ENCODE results near the gene TMEM69.
A peak's percentile ranks its signal among the peaks of the same experiment; 100 is the strongest.

Gene TMEM69

DNA sequence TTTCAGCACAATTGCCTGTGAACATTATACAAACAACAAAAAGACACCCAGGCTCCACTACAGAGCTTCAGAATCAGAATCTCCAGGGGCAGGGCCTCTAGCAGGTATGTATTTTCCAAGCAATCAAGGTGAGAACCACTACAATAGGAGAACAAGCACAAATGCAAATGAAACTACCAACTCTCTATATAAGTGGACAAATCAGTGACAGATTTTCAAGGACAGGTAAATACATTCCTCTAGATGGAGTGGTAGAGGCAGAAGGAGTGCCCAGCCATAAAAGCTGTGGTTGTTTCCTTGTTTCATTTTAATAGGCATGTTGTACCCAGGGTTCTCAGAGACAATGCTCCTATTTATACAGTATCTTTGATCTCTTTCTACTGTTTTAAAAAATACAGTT is 44.0 kb upstream of the TMEM69 start:
- H3K4me2 ChIP-seq (ENCODE audit: low read length): no peak overlapping the region

GRCh38 chr1:45644661-45645060 is 43.3 kb upstream of the TMEM69 start:
- Histone ChIP-seq H3K27me3 (ENCODE audit: insufficient read depth, low read length) (no peaks in the 10 kb centered on the region), H3K9me3 (ENCODE audit: low read length) (no peaks in the 10 kb centered on the region), H3K4me3 (ENCODE audit: low read depth, low read length, poor library complexity, severe bottlenecking) (no peak overlapping the region), H3K9ac (ENCODE audit: low read length) (no peak overlapping the region), H3K27ac (ENCODE audit: low read depth, low read length, poor library complexity, severe bottlenecking) (peak overlapping the region; percentile 46), H3K79me2 (ENCODE audit: insufficient read depth, low read length) (no peaks in the 10 kb centered on the region; the same call in none of the 2 replicates), H4K20me1 (ENCODE audit: insufficient read depth, low read length) (no peaks in the 10 kb centered on the region), H3K36me3 (ENCODE audit: insufficient read depth, low read length) (peaks cover 80% of the 10 kb centered on the region), H2AFZ (ENCODE audit: low read length) (no peak overlapping the region), H3K4me2 (ENCODE audit: low read length) (no peak overlapping the region), H3K9me2 (ENCODE audit: low read depth, low read length) (no peaks in the 10 kb centered on the region), H3K4me1 (ENCODE audit: insufficient read depth, low read length, severe bottlenecking) (peaks cover 20% of the 10 kb centered on the region), H3F3A (ENCODE audit: insufficient read depth, low read length) (no peaks in the 10 kb centered on the region)
- TF ChIP-seq EZH2 (IDR thresholded peaks at IDR 0.05; ENCODE audit: borderline replicate concordance, low read length): no peak
- no peak for TF ChIP-seq CTCF (IDR thresholded peaks at IDR 0.05; ENCODE audit: low read length)

More for the DNA sequence above, 44.0 kb upstream of the TMEM69 start:
- Histone ChIP-seq H2AFZ (ENCODE audit: low read length) (no peak overlapping the region), H3F3A (ENCODE audit: insufficient read depth, low read length) (no peaks in the 10 kb centered on the region), H3K4me3 (ENCODE audit: low read depth, low read length, poor library complexity, severe bottlenecking) (no peak overlapping the region), H4K20me1 (ENCODE audit: insufficient read depth, low read length) (no peaks in the 10 kb centered on the region), H3K4me1 (ENCODE audit: insufficient read depth, low read length, severe bottlenecking) (peaks cover 20% of the 10 kb centered on the region), H3K27me3 (ENCODE audit: insufficient read depth, low read length) (no peaks in the 10 kb centered on the region), H3K9me3 (ENCODE audit: low read length) (no peaks in the 10 kb centered on the region), H3K9me2 (ENCODE audit: low read depth, low read length) (no peaks in the 10 kb centered on the region), H3K27ac (ENCODE audit: low read depth, low read length, poor library complexity, severe bottlenecking) (no peak overlapping the region), H3K79me2 (ENCODE audit: insufficient read depth, low read length) (no peaks in the 10 kb centered on the region; the same call in none of the 2 replicates), H3K36me3 (ENCODE audit: insufficient read depth, low read length) (peaks cover 80% of the 10 kb centered on the region), H3K9ac (ENCODE audit: low read length) (no peak overlapping the region)
- TF ChIP-seq CTCF (IDR thresholded peaks at IDR 0.05; ENCODE audit: low read length): no peak; the same call in 1 of the 2 replicates

GRCh38 chr1:45647248-45648021 is 40.5 kb upstream of the TMEM69 start:
- Histone ChIP-seq H3K79me2 (ENCODE audit: insufficient read depth, low read length) (no peaks in the 10 kb centered on the region; the same call in none of the 2 replicates), H3K27me3 (ENCODE audit: insufficient read depth, low read length) (no peaks in the 10 kb centered on the region), H4K20me1 (ENCODE audit: insufficient read depth, low read length) (no peaks in the 10 kb centered on the region), H3K9ac (ENCODE audit: low read length) (no peak overlapping the region), H2AFZ (ENCODE audit: low read length) (no peak overlapping the region), H3K27ac (ENCODE audit: low read depth, low read length, poor library complexity, severe bottlenecking) (no peak overlapping the region), H3K4me1 (ENCODE audit: insufficient read depth, low read length, severe bottlenecking) (peaks cover 20% of the 10 kb centered on the region), H3K9me3 (ENCODE audit: low read length) (no peaks in the 10 kb centered on the region), H3K36me3 (ENCODE audit: insufficient read depth, low read length) (peaks cover 82% of the 10 kb centered on the region), H3K4me2 (ENCODE audit: low read length) (no peak overlapping the region), H3K9me2 (ENCODE audit: low read depth, low read length) (no peaks in the 10 kb centered on the region), H3F3A (ENCODE audit: insufficient read depth, low read length) (no peaks in the 10 kb centered on the region), H3K4me3 (ENCODE audit: low read depth, low read length, poor library complexity, severe bottlenecking) (no peak overlapping the region)
- TF ChIP-seq CTCF (IDR thresholded peaks at IDR 0.05; ENCODE audit: low read length) (no peak), EZH2 (IDR thresholded peaks at IDR 0.05; ENCODE audit: borderline replicate concordance, low read length) (no peak)
